IMR-90 (cell line): ENCODE measurements around the gene METTL15.

Experiments used
- BHLHE40 ChIP-seq: fragments of 150-350 bp; IDR thresholded peaks from 2 replicates; pipeline ENCODE4 v1.6.1; 2016; ENCODE audit warnings: mild to moderate bottlenecking, low read depth, low read length
- CEBPB ChIP-seq: IDR thresholded peaks from 2 replicates; pipeline ENCODE4 v1.6.1; 2012; ENCODE audit warnings: low read depth, low read length, improper control_type of control experiment
- CTCF ChIP-seq: conservative IDR thresholded peaks from 2 replicates; pipeline ENCODE4 v1.5.1; 2012; ENCODE audit warnings: mild to moderate bottlenecking, low read depth, low read length, improper control_type of control experiment
- POLR2A ChIP-seq: IDR thresholded peaks from 2 replicates; pipeline ENCODE4 v1.6.1; 2012; ENCODE audit warnings: mild to moderate bottlenecking, low read depth, low read length
- RFX5 ChIP-seq: IDR thresholded peaks from 2 replicates; pipeline ENCODE4 v1.8.0; 2012; ENCODE audit warnings: low read depth, mild to moderate bottlenecking, low read length, moderate library complexity

GRCh38 chr11:28176351-28176750, 68.2 kb downstream of the METTL15 start:
- no peak for TF ChIP-seq POLR2A
- no peak for TF ChIP-seq CTCF
- peak; percentile 69 for TF ChIP-seq CEBPB
- TF ChIP-seq BHLHE40, result no peak
- no peak for TF ChIP-seq RFX5
